ENCODE data around the gene RNF113A. TPM values are rescaled to one million over a fixed set of nuclear protein-coding genes. Genes with fewer than 3 reads are reported as not detected.
"Not testable (repeated sequence)": the region's sequence is repeated elsewhere in the genome, so short reads cannot be mapped to it uniquely, and the experiment has no call there.

RNF113A gene
- total RNA-seq, 1 donor from 2014 or later = 13.2 TPM

DNA sequence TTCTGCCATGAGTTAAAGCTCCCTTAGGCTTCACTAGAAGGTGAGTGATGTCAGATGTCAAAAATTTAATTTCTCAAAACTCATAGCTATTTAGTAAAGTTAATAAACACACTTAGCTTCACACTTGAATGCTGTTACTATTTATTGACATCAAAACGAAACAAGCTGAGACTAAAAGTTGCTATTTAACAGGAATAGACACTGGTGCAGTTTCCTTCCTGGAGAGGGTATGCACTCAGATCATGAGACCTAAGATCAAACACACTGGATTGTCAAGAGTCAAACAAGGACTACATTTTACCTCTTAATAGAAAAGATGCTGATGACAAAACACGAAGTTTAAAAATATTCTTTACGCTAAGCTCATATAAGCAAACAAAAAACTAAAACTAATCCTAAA lies 37.6 kb downstream of the RNF113A start:
- DNase-seq = no peak

DNA sequence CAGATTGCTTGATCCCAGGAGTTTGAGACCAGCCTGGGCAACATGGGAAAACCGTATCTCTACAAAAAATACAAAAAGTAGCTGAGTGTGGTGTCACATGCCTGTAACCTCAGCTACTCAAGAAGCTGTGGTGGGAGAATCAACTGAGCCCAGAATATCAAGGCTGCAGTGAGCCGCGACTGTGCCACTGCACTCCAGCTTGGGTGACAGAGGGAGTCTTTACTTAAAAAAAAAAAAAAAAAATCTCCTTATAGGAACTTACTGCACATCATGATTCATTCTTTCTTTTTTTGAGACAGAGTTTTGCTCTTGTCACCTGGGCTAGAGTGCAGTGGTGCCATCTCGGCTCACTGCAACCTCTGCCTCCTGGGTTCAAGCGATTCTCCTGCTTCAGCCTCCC lies 43.1 kb downstream of the RNF113A start:
- no peak for DNase-seq

DNA sequence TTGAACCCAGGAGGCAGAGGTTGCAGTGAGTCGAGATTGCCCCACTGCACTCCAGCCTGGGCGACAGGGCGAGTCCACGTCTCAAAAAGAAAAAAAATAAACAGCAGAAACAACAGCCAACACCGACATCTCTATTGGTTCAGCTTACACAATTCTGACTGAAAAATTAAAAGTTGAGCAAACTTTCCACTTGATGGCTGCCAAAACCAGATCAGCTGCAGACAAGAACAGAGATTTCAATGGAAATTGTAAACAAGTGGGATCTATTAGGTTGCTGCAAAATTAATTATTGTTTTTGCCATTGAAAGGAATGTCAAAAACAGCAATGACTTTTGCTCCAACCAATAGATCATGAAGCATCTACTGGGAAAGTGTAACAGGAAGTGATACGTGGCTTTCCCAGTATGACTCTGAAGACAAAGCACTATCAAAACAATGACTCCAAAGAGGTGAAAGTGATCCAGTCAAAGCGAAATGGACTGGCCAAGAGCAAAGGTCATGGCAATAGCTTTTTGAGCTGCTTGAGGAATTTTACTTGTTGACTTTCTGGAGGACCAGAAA lies 45.1 kb downstream of the RNF113A start:
- DNase-seq = no peak

GRCh38 chrX:119824221-119824620 lies 47.3 kb downstream of the RNF113A start:
- DNase-seq = not testable (repeated sequence)

DNA sequence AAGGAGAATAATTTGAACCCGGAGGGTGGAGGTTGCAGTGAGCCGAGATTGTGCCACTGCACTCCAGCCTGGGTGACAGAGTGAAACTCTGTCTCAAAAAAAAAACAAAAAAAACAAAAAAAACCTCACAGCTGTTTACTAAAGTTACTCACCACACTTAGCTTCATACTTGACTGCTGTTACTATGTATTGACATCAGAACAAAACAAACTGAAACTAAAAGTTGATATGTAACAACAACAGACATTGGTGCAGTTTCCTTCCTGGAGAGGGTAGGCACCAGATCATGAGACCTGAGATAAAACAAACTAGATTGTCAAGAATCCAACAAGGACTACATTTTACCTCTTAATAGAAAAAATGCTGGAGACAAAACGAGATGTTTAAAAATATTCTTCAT lies 49.8 kb downstream of the RNF113A start:
- not testable (repeated sequence) for DNase-seq

Other genes with a start within 250 kb of the RNF113A start
- 17.8 TPM for gene SEPTIN6, start 178.6 kb downstream of the RNF113A start, total RNA-seq
- gene SOWAHD, start 113.1 kb downstream of the RNF113A start, total RNA-seq = 0.31 TPM
- 4,418 TPM for gene RPL39, start 80.1 kb downstream of the RNF113A start, total RNA-seq
- gene UPF3B, start 18.8 kb downstream of the RNF113A start, total RNA-seq = 1.8 TPM
- 47.7 TPM for gene NDUFA1, start 99 bp upstream of the RNF113A start, total RNA-seq
- gene AKAP14, start 24.2 kb upstream of the RNF113A start, total RNA-seq = 0.41 TPM
- 5.9 TPM for gene NKAP, start 72.0 kb upstream of the RNF113A start, total RNA-seq
- gene RHOXF2B, start 206.0 kb upstream of the RNF113A start, total RNA-seq = not detected
- not detected for gene RHOXF1, start 244.2 kb upstream of the RNF113A start, total RNA-seq

Data from tongue (tissue), 2 donors.